NCI-H1436 (cell line): ENCODE data around the gene ZNF419.
"Not testable (repeated sequence)": the region's sequence is repeated elsewhere in the genome, so short reads cannot be mapped to it uniquely, and the experiment has no call there.

ENCODE experiments used
- DNase-seq: peaks from one replicate; lab custom pipeline; 2025; lab: John Stamatoyannopoulos, UW

The ZNF419 gene

GRCh38 chr19:57487477-57488298 is at the start of gene ZNF419:
Gene ZNF419, plus strand, starts transcription at chr19:57487750. Its CDS starts 201 bp downstream, at chr19:57487951.
- DNase-seq = peak; percentile 93

- no peak for DNase-seq
Measured at GRCh38 chr19:57437931-57438330, 49.6 kb upstream of the ZNF419 start.

GRCh38 chr19:57438925-57439324 is 48.6 kb upstream of the ZNF419 start:
- no peak for DNase-seq

- DNase-seq = no peak
Measured at GRCh38 chr19:57441979-57442752, 45.4 kb upstream of the ZNF419 start.

GRCh38 chr19:57443121-57443696 is 44.3 kb upstream of the ZNF419 start:
- no peak for DNase-seq

- no peak for DNase-seq
Measured at GRCh38 chr19:57452307-57452706, 35.2 kb upstream of the ZNF419 start.

- DNase-seq = no peak
Measured at GRCh38 chr19:57465680-57466381, 21.7 kb upstream of the ZNF419 start.

- no peak for DNase-seq
Measured at GRCh38 chr19:57466489-57466888, 21.1 kb upstream of the ZNF419 start.

GRCh38 chr19:57473646-57474045 is 13.9 kb upstream of the ZNF419 start:
- DNase-seq = no peak

GRCh38 chr19:57477191-57478008 is 10.2 kb upstream of the ZNF419 start, which contains the start of gene ZNF772:
Gene ZNF772, minus strand, starts transcription at chr19:57477566. Its CDS starts 257 bp downstream, at chr19:57477309.
- DNase-seq = peak; percentile 97

- not testable (repeated sequence) for DNase-seq
Measured at GRCh38 chr19:57488299-57488644, 722 bp downstream of the ZNF419 start.

- DNase-seq = not testable (repeated sequence)
Measured at GRCh38 chr19:57499332-57499679, 11.8 kb downstream of the ZNF419 start.

GRCh38 chr19:57499680-57500395 is 12.3 kb downstream of the ZNF419 start, which contains the start of gene ZNF773:
Gene ZNF773, plus strand, starts transcription at chr19:57499938. Its CDS starts 143 bp downstream, at chr19:57500081.
- DNase-seq = peak; percentile 96

- DNase-seq = not testable (repeated sequence)
Measured at GRCh38 chr19:57500400-57500799, 12.8 kb downstream of the ZNF419 start.

- DNase-seq = no peak
Measured at GRCh38 chr19:57506163-57506562, 18.6 kb downstream of the ZNF419 start.

- DNase-seq = no peak
Measured at GRCh38 chr19:57511484-57511883, 23.9 kb downstream of the ZNF419 start.

- no peak for DNase-seq
Measured at GRCh38 chr19:57512845-57513244, 25.3 kb downstream of the ZNF419 start.

- no peak for DNase-seq
Measured at GRCh38 chr19:57515255-57515654, 27.7 kb downstream of the ZNF419 start.

GRCh38 chr19:57518021-57518420 is 30.5 kb downstream of the ZNF419 start:
- not testable (repeated sequence) for DNase-seq

- DNase-seq = peak; percentile 96
Measured at GRCh38 chr19:57527136-57527881, 39.8 kb downstream of the ZNF419 start, which contains the start of gene ZNF549. Gene ZNF549, plus strand, starts transcription at chr19:57527356. Its CDS starts 218 bp downstream, at chr19:57527574.
